Activated CD8-positive, alpha-beta memory T cell treated with anti-CD3 and anti-CD28 coated beads for 48 hours (primary cell): Measurements from ENCODE around the gene C1orf159.

ENCODE experiments used
- DNase-seq, 3 experiments: peaks; one replicate each; pipeline ENCODE4 v3.0.0-alpha.2; 2020; ENCODE audit warnings: low read depth in 2 of 3, low spot score in 2 of 3

The C1orf159 gene

DNA sequence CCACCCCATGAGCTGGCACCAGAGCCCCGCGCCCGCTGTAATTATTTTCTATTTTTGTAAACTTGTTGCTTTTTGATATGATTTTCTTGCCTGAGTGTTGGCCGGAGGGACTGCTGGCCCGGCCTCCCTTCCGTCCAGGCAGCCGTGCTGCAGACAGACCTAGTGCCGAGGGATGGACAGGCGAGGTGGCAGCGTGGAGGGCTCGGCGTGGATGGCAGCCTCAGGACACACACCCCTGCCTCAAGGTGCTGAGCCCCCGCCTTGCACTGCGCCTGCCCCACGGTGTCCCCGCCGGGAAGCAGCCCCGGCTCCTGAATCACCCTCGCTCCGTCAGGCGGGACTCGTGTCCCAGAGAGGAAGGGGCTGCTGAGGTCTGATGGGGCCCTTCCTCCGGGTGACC is 60.9 kb downstream of the C1orf159 start:
- no peak for DNase-seq

GRCh38 chr1:1054099-1054700 is 61.7 kb downstream of the C1orf159 start:
- no peak for DNase-seq

- no peak for DNase-seq
Measured at GRCh38 chr1:1053682-1054081, 62.2 kb downstream of the C1orf159 start.

DNA sequence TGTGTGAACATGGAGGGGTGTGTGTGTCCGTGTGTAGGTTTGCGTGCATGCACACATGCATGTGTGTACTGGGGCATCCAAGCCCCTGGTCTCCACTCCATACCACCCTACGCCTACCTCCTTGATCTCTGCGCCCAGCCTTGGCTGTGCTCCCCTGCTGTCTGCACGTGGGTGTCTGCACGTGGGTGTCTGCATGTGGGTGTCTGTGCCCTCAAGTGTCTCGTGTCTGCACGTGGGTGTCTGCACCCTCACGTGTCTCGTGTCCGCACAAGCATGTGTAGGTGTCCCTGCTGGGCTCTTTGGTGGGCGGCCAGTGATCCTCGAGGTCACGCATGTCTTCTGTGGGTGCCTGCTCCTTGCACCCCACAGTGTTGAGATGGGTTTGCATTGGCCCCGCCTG is 62.9 kb downstream of the C1orf159 start:
- no peak for DNase-seq

DNA sequence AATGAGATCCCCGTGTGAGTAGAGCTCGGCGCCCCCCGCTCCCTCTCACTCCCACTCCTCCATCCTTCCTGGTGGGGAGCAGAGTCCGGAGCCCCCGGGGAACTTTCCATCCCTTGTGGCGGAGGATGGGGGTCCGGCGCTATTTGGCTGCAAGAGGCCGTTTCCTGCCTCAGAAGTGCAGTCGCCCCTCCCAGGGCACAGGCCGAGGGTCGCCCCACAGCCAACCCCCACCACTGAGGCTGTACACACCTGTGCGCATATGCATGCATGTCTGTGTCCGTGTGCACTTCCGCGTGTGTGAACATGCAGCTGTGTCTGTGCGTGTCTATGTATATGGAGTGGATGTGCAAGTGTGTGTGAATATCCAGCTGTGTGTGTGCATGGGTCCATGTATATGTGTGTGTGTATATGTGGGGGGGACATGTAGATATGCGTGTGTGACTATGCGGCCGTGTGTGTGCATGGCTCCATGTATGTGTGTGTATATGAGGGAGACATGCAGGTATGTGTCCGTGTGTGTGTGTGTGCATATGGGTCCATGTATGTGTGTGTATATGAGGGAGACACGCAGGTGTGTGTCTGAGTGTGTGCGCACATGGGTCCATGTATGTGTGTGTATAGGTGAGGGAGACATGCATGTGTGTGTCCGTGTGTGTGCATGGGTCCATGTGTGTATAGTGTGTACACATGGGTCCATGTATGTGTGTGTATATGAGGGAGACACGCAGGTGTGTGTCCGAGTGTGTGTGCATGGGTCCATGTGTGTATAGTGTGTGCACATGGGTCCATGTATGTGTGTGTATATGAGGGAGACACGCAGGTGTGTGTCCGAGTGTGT is 63.7 kb downstream of the C1orf159 start:
- no peak for DNase-seq

GRCh38 chr1:1051127-1051810 is 64.6 kb downstream of the C1orf159 start:
- no peak for DNase-seq

DNA sequence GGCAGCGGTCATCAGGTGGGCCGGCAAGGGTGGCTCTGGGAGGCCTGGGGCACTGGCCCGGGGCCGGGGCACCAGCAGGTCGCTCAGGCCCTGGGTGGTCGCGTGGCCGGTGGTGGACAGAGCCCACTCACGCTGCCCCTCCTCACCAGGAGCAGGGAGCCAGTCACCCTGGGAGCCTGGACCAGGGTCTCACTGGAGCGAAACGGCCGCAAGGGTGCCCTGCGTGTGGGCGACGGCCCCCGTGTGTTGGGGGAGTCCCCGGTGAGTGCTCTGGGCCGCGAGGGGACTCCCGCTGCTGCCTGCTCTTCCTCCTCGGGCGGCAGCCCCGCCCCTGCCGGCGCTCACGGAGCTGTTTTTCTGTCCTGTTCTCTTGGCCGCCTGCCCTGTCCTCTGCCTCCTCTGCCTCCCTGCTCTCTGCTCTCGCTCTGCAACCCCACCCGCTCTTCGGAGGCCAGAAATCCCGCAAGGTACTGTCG is 65.3 kb downstream of the C1orf159 start:
- no peak for DNase-seq

GRCh38 chr1:1049318-1050165 is 66.3 kb downstream of the C1orf159 start:
- DNase-seq, result no peak

- no peak for DNase-seq
Measured at GRCh38 chr1:1048765-1049164, 67.1 kb downstream of the C1orf159 start.

DNA sequence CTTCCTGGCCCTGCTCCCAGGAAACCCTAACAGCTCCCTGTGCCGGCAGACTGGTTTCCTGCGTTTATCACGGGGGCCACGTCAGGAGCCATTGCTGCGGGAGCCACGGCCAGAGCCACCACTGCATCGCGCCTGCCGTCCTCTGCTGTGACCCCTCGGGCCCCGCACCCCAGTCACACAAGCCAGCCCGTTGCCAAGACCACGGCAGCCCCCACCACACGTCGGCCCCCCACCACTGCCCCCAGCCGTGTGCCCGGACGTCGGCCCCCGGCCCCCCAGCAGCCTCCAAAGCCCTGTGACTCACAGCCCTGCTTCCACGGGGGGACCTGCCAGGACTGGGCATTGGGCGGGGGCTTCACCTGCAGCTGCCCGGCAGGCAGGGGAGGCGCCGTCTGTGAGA is 67.9 kb downstream of the C1orf159 start:
- DNase-seq, result no peak

- no peak for DNase-seq
Measured at GRCh38 chr1:1047407-1047806, 68.5 kb downstream of the C1orf159 start.

GRCh38 chr1:1046767-1047166 is 69.1 kb downstream of the C1orf159 start:
- no peak for DNase-seq

- DNase-seq, result no peak
Measured at GRCh38 chr1:1046243-1046642, 69.6 kb downstream of the C1orf159 start.

DNA sequence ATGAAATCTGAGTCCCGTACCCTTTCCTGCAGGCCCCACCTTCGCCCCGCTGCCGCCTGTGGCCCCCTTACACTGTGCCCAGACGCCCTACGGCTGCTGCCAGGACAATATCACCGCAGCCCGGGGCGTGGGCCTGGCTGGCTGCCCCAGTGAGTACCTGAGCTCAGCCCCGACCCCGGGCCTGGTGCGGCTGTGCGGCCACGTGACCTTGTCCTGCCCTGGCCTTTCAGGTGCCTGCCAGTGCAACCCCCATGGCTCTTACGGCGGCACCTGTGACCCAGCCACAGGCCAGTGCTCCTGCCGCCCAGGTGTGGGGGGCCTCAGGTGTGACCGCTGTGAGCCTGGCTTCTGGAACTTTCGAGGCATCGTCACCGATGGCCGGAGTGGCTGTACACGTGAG is 70.8 kb downstream of the C1orf159 start:
- no peak for DNase-seq

DNA sequence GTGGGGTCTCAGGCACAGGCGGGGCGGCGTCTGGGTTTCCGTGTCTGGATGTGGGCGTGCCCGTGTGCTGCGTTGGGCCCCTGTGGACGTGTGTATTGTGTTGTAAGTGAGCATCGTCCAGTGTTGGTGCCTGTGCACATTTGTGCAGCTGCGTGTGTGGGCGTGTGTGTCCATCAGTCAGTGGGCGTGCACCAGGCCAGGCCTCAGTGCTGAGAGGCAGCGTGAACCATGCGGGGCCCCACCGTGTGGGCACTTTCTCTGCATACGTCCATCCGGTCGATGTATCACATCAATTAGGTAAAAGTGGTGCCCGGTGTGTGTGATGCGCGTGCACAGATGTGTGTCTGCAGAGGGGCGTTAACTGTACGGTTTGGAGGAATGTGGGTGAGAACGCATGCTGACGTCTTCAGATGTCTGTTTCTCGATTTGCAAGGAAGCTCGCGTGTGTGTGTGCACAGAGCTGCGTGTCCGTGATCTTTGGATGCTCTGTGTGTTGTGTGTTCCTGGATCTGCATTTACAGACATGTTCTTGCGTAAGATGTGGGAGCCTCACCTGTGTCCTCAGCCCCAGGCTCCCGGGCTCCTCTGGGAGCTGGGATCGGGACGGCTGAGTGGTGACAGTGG is 71.3 kb downstream of the C1orf159 start:
- no peak for DNase-seq

- no peak for DNase-seq
Measured at GRCh38 chr1:1043921-1044320, 72.0 kb downstream of the C1orf159 start.

GRCh38 chr1:1043411-1043810 is 72.5 kb downstream of the C1orf159 start:
- no peak for DNase-seq

DNA sequence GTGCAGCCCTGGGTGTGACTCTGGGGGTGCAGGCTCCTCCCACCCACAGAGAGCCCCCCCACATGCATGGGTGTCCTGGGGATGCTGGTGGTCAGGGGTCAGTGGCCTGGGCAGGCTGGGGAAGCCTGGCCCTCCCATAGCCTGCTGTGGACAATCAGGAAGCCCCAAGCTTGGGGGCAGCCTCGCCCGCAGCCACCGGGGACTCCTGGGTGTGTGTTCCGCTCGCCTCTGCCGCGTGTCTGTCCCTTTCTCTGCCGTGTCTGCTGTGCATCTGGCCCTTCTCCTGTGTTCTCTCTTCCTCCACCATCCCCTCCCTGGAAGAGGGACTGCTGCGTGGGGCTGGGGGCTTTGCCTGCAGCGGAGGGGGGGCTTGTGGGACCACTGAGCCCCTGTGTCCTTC is 73.1 kb downstream of the C1orf159 start:
- no peak for DNase-seq

- no peak for DNase-seq
Measured at GRCh38 chr1:1041873-1042272, 74.0 kb downstream of the C1orf159 start.

- no peak for DNase-seq
Measured at GRCh38 chr1:1041092-1041523, 74.8 kb downstream of the C1orf159 start.
